ENCODE results near the gene KIF2A. TPM values are rescaled to one million over a fixed set of nuclear protein-coding genes. Genes with fewer than 3 reads are reported as not detected.

The KIF2A gene
- total and polyA plus RNA-seq, 2 of the 13 experiments (the other 11 are each of a cell fraction or from before 2014, with no cell fraction given) = 8.5 to 19.2 TPM

DNA sequence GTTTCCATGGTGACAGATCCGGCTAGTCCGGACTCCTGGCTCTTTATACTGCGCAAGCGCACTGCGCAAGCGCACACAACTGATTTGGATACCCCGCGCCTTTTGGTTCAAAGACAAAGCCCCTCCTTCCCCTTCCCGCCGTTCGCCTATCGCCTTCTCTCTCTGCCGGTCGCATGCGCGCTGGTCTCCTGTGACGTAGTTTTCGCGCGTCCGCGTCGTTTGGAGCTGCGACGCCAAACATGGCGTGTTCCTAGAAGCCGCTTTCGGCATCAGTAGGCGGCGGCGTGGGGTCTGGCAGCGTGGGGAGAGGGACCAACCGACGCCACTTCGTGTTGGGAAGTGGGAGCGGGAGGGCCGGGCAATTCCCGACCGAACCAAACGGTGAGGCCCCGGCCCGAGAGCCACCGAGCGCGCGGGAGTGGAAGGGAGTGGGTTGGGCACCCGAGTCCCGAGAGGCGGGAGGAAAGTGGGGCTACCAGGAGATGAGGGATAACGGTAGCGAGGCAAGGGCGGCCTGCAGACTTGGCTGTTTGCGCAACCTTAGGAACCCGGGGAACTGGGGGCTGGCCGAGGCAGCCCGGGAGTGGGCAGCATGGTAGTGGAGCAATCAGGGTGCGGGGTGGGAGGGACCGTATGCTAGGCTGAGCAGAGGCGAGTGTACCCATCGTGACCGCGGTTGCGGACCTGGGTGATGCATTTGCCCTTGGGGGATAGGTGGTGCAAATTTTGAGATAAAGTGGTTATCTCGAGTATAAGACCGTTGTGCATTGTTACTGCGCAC lies 106.7 kb downstream of the KIF2A start, which contains the start of gene IPO11 (continued):
- TF ChIP-seq, protein P1, sequence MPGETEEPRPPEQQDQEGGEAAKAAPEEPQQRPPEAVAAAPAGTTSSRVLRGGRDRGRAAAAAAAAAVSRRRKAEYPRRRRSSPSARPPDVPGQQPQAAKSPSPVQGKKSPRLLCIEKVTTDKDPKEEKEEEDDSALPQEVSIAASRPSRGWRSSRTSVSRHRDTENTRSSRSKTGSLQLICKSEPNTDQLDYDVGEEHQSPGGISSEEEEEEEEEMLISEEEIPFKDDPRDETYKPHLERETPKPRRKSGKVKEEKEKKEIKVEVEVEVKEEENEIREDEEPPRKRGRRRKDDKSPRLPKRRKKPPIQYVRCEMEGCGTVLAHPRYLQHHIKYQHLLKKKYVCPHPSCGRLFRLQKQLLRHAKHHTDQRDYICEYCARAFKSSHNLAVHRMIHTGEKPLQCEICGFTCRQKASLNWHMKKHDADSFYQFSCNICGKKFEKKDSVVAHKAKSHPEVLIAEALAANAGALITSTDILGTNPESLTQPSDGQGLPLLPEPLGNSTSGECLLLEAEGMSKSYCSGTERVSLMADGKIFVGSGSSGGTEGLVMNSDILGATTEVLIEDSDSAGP (CRISPR knock-in tag; IDR thresholded peaks at IDR 0.05; ENCODE audit: borderline replicate concordance) = peak; percentile 75
- peak; percentile 100 for TF ChIP-seq KMT2B (CRISPR knock-in tag; IDR thresholded peaks at IDR 0.05)
- TF ChIP-seq HOXA3 (CRISPR knock-in tag; IDR thresholded peaks at IDR 0.05) = peak; percentile 98
- 0 out of 2 replicates have a peak, but pooled peaks have one; percentile 32 for TF ChIP-seq BRD4 (CRISPR knock-in tag; IDR thresholded peaks at IDR 0.05)
- peak; percentile 64 for TF ChIP-seq FOXA3 (CRISPR knock-in tag; IDR thresholded peaks at IDR 0.05)
- no peak for TF ChIP-seq ZNF772 (CRISPR knock-in tag; IDR thresholded peaks at IDR 0.05)
- TF ChIP-seq ZBTB38 (CRISPR knock-in tag; IDR thresholded peaks at IDR 0.05) = peak; percentile 63; the same call in 1 of the 2 replicates
- TF ChIP-seq, protein P2, sequence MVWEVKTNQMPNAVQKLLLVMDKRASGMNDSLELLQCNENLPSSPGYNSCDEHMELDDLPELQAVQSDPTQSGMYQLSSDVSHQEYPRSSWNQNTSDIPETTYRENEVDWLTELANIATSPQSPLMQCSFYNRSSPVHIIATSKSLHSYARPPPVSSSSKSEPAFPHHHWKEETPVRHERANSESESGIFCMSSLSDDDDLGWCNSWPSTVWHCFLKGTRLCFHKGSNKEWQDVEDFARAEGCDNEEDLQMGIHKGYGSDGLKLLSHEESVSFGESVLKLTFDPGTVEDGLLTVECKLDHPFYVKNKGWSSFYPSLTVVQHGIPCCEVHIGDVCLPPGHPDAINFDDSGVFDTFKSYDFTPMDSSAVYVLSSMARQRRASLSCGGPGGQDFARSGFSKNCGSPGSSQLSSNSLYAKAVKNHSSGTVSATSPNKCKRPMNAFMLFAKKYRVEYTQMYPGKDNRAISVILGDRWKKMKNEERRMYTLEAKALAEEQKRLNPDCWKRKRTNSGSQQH (CRISPR knock-in tag; IDR thresholded peaks at IDR 0.05; ENCODE audit: low read depth) = peak; percentile 94
- no peak for TF ChIP-seq SOX6 (IDR thresholded peaks at IDR 0.05)
- peak; percentile 54 for TF ChIP-seq SOX6 (CRISPR knock-in tag; IDR thresholded peaks at IDR 0.05)
- TF ChIP-seq, protein P3, sequence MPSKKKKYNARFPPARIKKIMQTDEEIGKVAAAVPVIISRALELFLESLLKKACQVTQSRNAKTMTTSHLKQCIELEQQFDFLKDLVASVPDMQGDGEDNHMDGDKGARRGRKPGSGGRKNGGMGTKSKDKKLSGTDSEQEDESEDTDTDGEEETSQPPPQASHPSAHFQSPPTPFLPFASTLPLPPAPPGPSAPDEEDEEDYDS (CRISPR knock-in tag; IDR thresholded peaks at IDR 0.05) = peak; percentile 59; the same call in 1 of the 2 replicates
- peak; percentile 31; the same call in 1 of the 2 replicates for TF ChIP-seq KLF6 (CRISPR knock-in tag; IDR thresholded peaks at IDR 0.05)
- TF ChIP-seq MZF1 (CRISPR knock-in tag; IDR thresholded peaks at IDR 0.05; ENCODE audit: borderline replicate concordance) = 0 out of 2 replicates have a peak, but pooled peaks have one; percentile 25
- TF ChIP-seq ZC3H13 (CRISPR knock-in tag; IDR thresholded peaks at IDR 0.05) = peak; percentile 27; the same call in 1 of the 2 replicates
- TF ChIP-seq SP1 (IDR thresholded peaks at IDR 0.05) = no peak
- peak; percentile 75 for TF ChIP-seq SP1 (CRISPR knock-in tag; IDR thresholded peaks at IDR 0.05)
- TF ChIP-seq, protein P4, sequence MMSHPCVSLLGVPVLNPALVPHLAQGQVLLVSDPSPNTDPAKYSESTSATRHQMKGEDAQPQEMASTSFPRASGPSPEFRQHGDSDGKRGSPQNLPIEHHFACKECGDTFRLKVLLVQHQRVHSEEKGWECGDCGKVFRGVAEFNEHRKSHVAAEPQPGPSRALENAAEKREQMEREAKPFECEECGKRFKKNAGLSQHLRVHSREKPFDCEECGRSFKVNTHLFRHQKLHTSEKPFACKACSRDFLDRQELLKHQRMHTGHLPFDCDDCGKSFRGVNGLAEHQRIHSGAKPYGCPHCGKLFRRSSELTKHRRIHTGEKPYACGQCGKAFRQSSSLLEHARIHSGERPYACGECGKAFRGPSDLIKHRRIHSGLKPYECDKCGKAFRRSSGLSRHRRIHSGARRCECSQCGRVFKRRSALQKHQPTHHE (CRISPR knock-in tag; IDR thresholded peaks at IDR 0.05; ENCODE audit: borderline replicate concordance) = peak; percentile 41; the same call in 1 of the 2 replicates
- TF ChIP-seq, protein P5, sequence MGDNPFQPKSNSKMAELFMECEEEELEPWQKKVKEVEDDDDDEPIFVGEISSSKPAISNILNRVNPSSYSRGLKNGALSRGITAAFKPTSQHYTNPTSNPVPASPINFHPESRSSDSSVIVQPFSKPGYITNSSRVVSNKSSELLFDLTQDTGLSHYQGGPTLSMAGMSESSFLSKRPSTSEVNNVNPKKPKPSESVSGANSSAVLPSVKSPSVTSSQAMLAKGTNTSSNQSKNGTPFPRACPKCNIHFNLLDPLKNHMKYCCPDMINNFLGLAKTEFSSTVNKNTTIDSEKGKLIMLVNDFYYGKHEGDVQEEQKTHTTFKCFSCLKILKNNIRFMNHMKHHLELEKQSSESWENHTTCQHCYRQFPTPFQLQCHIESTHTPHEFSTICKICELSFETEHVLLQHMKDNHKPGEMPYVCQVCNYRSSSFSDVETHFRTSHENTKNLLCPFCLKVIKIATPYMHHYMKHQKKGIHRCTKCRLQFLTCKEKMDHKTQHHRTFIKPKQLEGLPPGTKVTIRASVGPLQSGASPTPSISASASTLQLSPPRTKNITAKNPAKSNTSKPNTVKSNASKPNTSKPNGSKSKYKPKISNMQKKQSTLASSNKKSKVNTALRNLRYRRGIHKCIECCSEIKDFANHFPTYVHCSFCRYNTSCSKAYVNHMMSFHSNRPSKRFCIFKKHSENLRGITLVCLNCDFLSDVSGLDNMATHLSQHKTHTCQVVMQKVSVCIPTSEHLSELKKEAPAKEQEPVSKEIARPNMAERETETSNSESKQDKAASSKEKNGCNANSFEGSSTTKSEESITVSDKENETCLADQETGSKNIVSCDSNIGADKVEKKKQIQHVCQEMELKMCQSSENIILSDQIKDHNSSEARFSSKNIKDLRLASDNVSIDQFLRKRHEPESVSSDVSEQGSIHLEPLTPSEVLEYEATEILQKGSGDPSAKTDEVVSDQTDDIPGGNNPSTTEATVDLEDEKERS (CRISPR knock-in tag; IDR thresholded peaks at IDR 0.05) = peak; percentile 33; the same call in 1 of the 2 replicates
- TF ChIP-seq NCOA2 (CRISPR knock-in tag; IDR thresholded peaks at IDR 0.05) = peak; percentile 52
- TF ChIP-seq CBX2 (IDR thresholded peaks at IDR 0.05; ENCODE audit: low read depth, low read length) = no peak
- no peak for TF ChIP-seq CBX2 (CRISPR knock-in tag; IDR thresholded peaks at IDR 0.05; ENCODE audit: low read depth)
- no peak; the same call in 1 of the 2 replicates for TF ChIP-seq PHF21A (CRISPR knock-in tag; IDR thresholded peaks at IDR 0.05)
- TF ChIP-seq ZNF879 (CRISPR knock-in tag; IDR thresholded peaks at IDR 0.05) = 0 out of 2 replicates have a peak, but pooled peaks have one; percentile 41
